ENCODE data around the gene NEK3.
"Not testable (repeated sequence)": the region's sequence is repeated elsewhere in the genome, so short reads cannot be mapped to it uniquely, and the experiment has no call there.

NEK3 gene

DNA sequence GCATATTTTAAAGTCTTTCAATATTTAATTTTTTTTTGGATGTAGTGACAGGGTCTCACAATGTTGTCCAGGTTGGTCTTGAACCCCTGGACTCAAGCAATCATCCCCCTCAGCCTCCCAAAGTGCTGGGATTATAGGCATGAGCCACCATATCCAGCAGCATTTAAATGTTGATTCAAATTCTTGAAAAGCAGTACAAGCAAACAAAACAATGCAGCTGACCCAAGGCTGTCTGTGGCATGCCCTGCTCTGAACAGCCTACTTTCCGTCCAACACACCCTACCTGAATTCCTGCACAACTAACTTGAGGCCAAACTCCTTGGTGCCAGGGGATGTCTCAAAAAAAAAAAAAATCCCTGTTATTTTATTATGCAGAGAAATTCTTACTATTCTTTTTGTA, 53.6 kb downstream of the NEK3 start:
- no peaks in the 10 kb centered on the region for H3K36me3 Mint-ChIP-seq
- no peaks in the 10 kb centered on the region for H3K9me3 Mint-ChIP-seq
- ATAC-seq: no peak
- no peak overlapping the region for H3K4me3 Mint-ChIP-seq
- no peak overlapping the region for H3K27ac Mint-ChIP-seq
- H3K27me3 Mint-ChIP-seq: no peaks in the 10 kb centered on the region
- H3K4me1 Mint-ChIP-seq: no peaks in the 10 kb centered on the region

DNA sequence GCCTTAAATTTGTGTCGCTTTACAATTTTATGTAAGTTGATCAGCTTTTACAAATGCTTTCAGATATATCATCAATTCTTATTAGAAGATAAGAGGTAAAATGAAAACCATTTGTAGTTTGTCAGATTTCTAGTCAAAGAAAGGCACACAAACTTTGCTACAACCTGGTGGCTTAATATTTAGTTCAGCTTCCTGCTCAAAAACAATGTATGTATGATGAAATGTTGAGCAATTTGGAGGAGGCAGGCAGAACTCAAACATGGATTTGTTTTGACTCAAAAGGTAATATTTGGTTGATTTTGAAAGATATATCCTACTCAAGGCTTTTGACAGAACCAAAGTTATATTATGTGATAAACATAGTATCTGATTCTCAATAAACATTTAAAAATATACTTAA, 54.8 kb downstream of the NEK3 start:
- H3K4me1 Mint-ChIP-seq: no peaks in the 10 kb centered on the region
- no peak overlapping the region for H3K27ac Mint-ChIP-seq
- H3K4me3 Mint-ChIP-seq: no peak overlapping the region
- no peak for ATAC-seq
- H3K27me3 Mint-ChIP-seq: no peaks in the 10 kb centered on the region
- no peaks in the 10 kb centered on the region for H3K9me3 Mint-ChIP-seq
- no peaks in the 10 kb centered on the region for H3K36me3 Mint-ChIP-seq

DNA sequence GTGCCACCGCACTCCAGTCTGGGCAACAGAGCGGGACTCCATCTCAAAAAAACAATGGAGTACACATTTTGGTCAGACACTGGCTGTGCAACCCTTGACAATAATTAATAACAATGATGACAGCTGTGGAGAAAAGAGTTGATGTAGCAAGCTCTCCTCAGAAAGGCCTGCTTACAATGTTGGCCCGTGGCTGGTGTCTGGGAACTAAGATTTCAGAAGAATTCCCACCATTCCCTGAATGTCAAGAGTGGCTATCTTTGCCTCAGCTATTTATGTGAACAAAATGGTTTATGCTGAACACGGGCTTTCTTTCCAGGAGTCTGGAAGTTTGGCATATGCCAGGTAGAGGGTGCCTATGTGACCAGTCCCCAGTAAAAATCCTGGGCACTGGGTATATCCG, 56.0 kb downstream of the NEK3 start:
- H3K4me1 Mint-ChIP-seq: no peaks in the 10 kb centered on the region
- ATAC-seq: no peak

DNA sequence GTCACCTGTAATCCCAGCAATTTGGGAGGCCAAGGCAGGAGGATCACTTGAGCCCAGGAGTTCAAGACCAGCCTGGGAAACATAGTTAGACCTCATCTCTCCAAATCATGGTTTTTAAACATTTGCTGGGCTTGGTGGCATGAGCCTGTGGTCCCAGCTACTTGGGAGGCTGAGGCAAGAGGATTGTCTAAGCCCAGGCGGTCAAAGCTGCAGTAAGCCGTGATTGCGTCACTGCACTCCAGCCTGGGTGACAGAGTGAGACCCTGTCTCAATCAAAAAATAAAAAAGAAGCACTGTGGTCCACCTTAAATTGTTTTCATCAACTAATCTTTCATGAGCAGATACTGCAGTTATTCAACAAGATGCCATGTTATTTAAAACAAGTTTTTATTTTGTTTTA, 57.0 kb downstream of the NEK3 start:
- ATAC-seq, H3K4me3 Mint-ChIP-seq, H3K36me3 Mint-ChIP-seq, H3K4me1 Mint-ChIP-seq, H3K27ac Mint-ChIP-seq, H3K27me3 Mint-ChIP-seq, H3K9me3 Mint-ChIP-seq: not testable (repeated sequence)

More for the DNA sequence above, 56.0 kb downstream of the NEK3 start:
- H3K27me3 Mint-ChIP-seq: no peaks in the 10 kb centered on the region
- H3K9me3 Mint-ChIP-seq: no peaks in the 10 kb centered on the region
- no peak overlapping the region for H3K27ac Mint-ChIP-seq
- no peaks in the 10 kb centered on the region for H3K36me3 Mint-ChIP-seq
- no peak overlapping the region for H3K4me3 Mint-ChIP-seq

DNA sequence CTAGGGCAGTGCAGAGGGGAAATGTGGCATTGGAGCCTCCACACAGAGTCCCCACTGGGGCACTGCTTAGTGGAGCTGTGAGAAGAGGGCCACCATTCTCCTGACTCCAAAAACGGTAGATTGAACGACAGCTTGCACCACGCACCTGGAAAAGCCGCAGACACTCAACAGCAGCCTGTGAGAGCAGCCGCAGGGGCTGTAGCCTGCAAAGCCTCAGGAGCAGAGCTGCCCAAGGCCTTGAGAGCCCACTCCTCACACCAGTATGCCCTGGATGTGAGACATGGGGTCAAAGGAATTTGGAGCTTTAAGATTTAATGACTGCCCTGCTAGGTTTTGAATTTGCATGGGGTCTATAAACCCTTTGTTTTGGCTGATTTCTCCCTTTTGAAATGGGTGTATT, 62.2 kb downstream of the NEK3 start:
- Mint-ChIP-seq H3K4me3 (no peak overlapping the region), H3K36me3 (no peaks in the 10 kb centered on the region), H3K27ac (no peak overlapping the region), H3K4me1 (no peaks in the 10 kb centered on the region), H3K9me3 (no peaks in the 10 kb centered on the region), H3K27me3 (no peaks in the 10 kb centered on the region)
- ATAC-seq: no peak

DNA sequence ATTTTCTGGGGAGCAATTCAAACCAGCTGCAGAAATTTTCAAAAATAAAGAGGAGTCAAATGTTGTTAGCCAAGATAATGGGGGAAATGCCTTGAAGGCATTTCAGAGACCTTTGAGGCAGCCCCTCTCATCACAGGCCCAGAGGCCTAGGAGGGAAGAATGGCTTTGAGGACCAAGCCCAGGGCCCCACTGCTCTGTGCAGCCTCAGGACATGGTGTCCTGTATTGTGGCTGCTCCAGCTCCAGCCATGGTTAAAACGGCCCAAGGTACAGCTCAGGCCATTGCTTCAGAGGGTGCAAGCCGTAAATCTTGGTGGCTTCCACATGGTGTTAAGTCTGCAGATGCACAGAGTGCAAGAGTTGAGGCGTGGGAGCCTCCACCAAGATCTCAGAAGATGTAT, 62.6 kb downstream of the NEK3 start:
- H3K9me3 Mint-ChIP-seq: no peaks in the 10 kb centered on the region
- H3K4me1 Mint-ChIP-seq: no peaks in the 10 kb centered on the region
- no peak overlapping the region for H3K27ac Mint-ChIP-seq
- H3K27me3 Mint-ChIP-seq: no peaks in the 10 kb centered on the region
- no peaks in the 10 kb centered on the region for H3K36me3 Mint-ChIP-seq
- ATAC-seq: peak; percentile 12
- no peak overlapping the region for H3K4me3 Mint-ChIP-seq

DNA sequence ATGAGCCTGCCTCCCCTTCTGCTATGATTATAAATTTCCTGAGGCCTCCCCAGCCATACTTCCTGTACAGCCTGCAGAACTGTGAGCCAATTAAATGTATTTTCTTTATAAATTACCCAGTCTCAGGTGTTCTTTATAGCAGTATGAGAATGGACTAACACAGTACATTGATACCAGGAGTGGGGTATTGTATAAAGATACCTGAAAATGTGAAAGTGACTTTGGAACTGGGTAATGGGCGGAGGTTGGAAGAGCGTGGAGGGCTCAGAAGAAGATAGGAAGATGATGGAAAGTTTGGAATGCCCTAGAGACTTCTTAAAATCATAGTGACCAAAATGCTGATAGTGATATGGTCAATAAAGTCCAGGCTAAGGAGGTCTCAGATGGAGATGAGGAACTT, 63.3 kb downstream of the NEK3 start:
- H3K27ac Mint-ChIP-seq: no peak overlapping the region

DNA sequence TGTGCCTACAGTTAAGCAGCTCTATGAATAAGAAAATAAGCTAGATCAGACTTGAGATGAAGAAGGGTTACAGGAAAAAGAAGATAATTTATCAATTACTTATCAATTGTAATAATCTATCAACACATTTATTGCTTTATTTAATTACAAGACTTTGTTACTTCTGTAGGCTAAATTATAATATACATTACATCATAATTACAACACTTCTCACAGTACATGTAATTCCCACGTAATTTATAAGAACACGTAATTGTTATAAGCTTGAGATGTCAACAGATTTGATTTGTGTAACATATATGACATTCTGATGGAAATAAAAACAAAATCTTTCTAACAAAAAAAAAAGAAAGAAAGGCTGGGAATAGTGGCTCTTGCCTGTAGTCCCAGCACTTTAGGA, 67.3 kb downstream of the NEK3 start:
- no peak for ATAC-seq
- Mint-ChIP-seq H3K4me3 (no peak overlapping the region), H3K27me3 (peaks cover 31% of the 10 kb centered on the region), H3K36me3 (no peaks in the 10 kb centered on the region), H3K4me1 (no peaks in the 10 kb centered on the region), H3K9me3 (no peaks in the 10 kb centered on the region), H3K27ac (no peak overlapping the region)

More for the DNA sequence above, 63.3 kb downstream of the NEK3 start:
- Mint-ChIP-seq H3K36me3 (no peaks in the 10 kb centered on the region), H3K9me3 (no peaks in the 10 kb centered on the region), H3K27me3 (peaks cover under 1% of the 10 kb centered on the region), H3K4me3 (no peak overlapping the region), H3K4me1 (no peaks in the 10 kb centered on the region)
- no peak for ATAC-seq

DNA sequence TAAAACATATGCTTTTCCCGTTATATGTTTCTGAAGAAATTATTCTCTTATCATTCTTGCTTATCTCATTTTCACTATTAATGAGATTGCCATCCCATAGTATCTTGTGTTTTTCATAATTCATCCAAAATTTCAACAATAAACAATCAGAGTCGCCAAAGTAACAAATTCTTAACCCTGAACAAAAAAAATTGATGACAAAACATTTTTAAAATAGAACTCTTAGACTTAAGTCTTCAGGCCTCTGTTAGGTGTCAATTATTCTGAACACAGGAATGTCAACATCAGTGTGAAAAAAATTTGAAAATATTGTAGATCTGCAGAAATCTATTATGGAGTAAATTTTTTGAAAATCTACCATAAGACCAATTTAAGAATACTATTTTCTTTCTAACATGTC, 67.9 kb downstream of the NEK3 start:
- Mint-ChIP-seq H3K4me3 (no peak overlapping the region), H3K27ac (no peak overlapping the region), H3K36me3 (no peaks in the 10 kb centered on the region), H3K9me3 (no peaks in the 10 kb centered on the region), H3K4me1 (no peaks in the 10 kb centered on the region), H3K27me3 (peaks cover 31% of the 10 kb centered on the region)
- no peak for ATAC-seq

DNA sequence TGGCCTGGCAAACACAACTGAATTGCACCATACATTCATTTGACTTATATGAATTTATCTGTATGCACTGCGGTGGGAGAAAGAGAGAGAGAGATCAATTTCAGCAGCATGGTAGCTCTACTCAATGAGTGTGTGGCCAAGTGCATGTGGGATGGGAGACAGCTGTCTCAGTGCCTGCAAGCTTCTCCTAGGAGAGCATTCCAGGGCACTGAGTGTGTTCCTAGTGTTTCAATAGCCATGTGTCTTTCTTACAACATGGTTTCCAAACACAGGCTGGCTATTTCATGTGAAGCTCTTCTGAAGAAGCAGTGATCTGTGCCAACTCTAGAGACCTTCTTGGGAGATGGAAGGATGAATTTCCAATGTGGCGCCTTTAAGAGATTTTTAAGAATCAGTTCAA, 74.0 kb downstream of the NEK3 start:
- Mint-ChIP-seq H3K4me1 (no peaks in the 10 kb centered on the region), H3K27ac (no peak overlapping the region), H3K4me3 (no peak overlapping the region), H3K36me3 (no peaks in the 10 kb centered on the region), H3K27me3 (peaks cover 32% of the 10 kb centered on the region), H3K9me3 (no peaks in the 10 kb centered on the region)
- ATAC-seq: no peak

DNA sequence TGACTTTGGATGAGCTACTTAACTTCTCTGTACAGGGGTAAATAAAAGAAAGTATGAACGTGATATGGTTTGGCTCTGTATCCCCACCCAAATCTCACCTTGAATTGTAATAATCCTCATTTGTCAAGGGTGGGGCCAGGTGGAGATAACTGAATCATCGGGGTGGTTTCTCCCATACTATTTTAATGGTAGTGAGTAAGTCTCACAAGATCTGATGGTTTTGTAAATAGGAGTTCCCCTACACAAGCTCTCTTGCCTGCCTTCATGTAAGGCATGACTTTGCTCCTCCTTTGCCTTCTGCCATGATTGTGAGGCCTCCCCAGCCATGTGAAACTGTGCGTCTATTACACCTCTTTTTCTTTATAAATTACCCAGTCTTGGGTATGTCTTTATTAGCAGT, 74.4 kb downstream of the NEK3 start:
- H3K9me3 Mint-ChIP-seq, H3K27ac Mint-ChIP-seq, ATAC-seq, H3K36me3 Mint-ChIP-seq, H3K4me1 Mint-ChIP-seq, H3K4me3 Mint-ChIP-seq: not testable (repeated sequence)
- peaks cover 28% of the 10 kb centered on the region for H3K27me3 Mint-ChIP-seq

Measured in stimulated activated memory B cell treated with anti-CD40 and anti-IgM and Interleukin-4, amounts not matched to agents 10 μg/mL and 1 μg/mL and 100 μg/mL, for 72 hours (primary cell).